Type B pancreatic cell (in vitro differentiated cells): Measurements from ENCODE around the gene RAB38. TPM values are rescaled to one million over a fixed set of nuclear protein-coding genes. Genes with fewer than 3 reads are reported as not detected.
A peak's percentile ranks its signal among the peaks of the same experiment; 100 is the strongest.

Experiments
- DNase-seq: peaks from one replicate; pipeline ENCODE4 v3.0.0; 2021; ENCODE audit warnings: mixed read lengths; ENCODE audit not compliant: unreplicated experiment; ENCODE audit errors: extremely low spot score
- H3K27ac Mint-ChIP-seq: 2 replicates; pipeline ENCODE4 v1.8.0; 2021; ENCODE audit warnings: mild to moderate bottlenecking, mixed read lengths
- H3K27me3 Mint-ChIP-seq: 2 replicates; pipeline ENCODE4 v1.8.0; 2021; ENCODE audit warnings: mixed read lengths
- H3K36me3 Mint-ChIP-seq: 2 replicates; pipeline ENCODE4 v1.8.0; 2021; ENCODE audit warnings: mixed read lengths
- H3K4me1 Mint-ChIP-seq: one replicate; pipeline ENCODE4 v1.8.0; 2021; ENCODE audit warnings: mixed read lengths; ENCODE audit not compliant: unreplicated experiment
- H3K4me3 Mint-ChIP-seq: 2 replicates; pipeline ENCODE4 v1.8.0; 2021; ENCODE audit warnings: mild to moderate bottlenecking, mixed read lengths
- H3K9me3 Mint-ChIP-seq: 2 replicates; pipeline ENCODE4 v1.8.0; 2021; ENCODE audit warnings: mixed read lengths
- CTCF ChIP-seq: fragments of 200-600 bp; sonication (generic); conservative IDR thresholded peaks from 2 replicates; pipeline ENCODE4 v1.5.0; 2021; ENCODE audit warnings: antibody characterized with exemption, mild to moderate bottlenecking
- long read RNA-seq: library from polyadenylated mRNA; unstranded; transcript quantifications from one replicate; pipeline ENCODE4 v2.0.0, GENCODE V29; 2020
- total RNA-seq: library from RNA; stranded (reverse); gene quantifications from 2 replicates; pipeline ENCODE4 v1.2.1, GENCODE V29; 2021; ENCODE audit warnings: low replicate concordance

Gene RAB38
- total RNA-seq, result 10.2 and 16.8 TPM in 2 replicates
- long read RNA-seq, transcript RAB38-201 (3 exons, 1,465 nt), result major isoform, 68 of 80 reads
- long read RNA-seq, partial matches to known transcripts, result 2 of 80 reads
- long read RNA-seq, other reads (novel, unspliced or antisense), result 10 of 80 reads

GRCh38 chr11:88174709-88175568 is at the start of gene RAB38:
Gene RAB38 (minus strand): TSS chr11:88175443. CDS start chr11:88175384, 59 bp downstream.
- Mint-ChIP-seq H3K4me1 (peaks cover 14% of the 10 kb centered on the region), H3K27ac (peak within 1 kb of the TSS; percentile 87)
- no peak for TF ChIP-seq CTCF

GRCh38 chr11:88213406-88213805 is 38.2 kb upstream of the RAB38 start:
- no peak for TF ChIP-seq CTCF
- Mint-ChIP-seq H3K36me3 (no peaks in the 10 kb centered on the region), H3K4me1 (no peaks in the 10 kb centered on the region), H3K4me3 (no peak overlapping the region), H3K9me3 (no peaks in the 10 kb centered on the region), H3K27ac (no peak overlapping the region), H3K27me3 (no peaks in the 10 kb centered on the region)
- no peak for DNase-seq

More at GRCh38 chr11:88174709-88175568, at the start of gene RAB38:
- H3K36me3 Mint-ChIP-seq, result peaks cover 3% of the 10 kb centered on the region
- peaks cover 4% of the 10 kb centered on the region for H3K27me3 Mint-ChIP-seq
- DNase-seq, result peak; percentile 75
- no peaks in the 10 kb centered on the region for H3K9me3 Mint-ChIP-seq
- H3K4me3 Mint-ChIP-seq, result peak within 1 kb of the TSS; percentile 92

GRCh38 chr11:88212300-88212699 is 37.1 kb upstream of the RAB38 start:
- no peak overlapping the region for H3K27ac Mint-ChIP-seq
- DNase-seq, result no peak
- no peaks in the 10 kb centered on the region for H3K27me3 Mint-ChIP-seq
- no peak overlapping the region for H3K4me3 Mint-ChIP-seq
- H3K9me3 Mint-ChIP-seq, result no peaks in the 10 kb centered on the region
- no peaks in the 10 kb centered on the region for H3K36me3 Mint-ChIP-seq
- H3K4me1 Mint-ChIP-seq, result no peaks in the 10 kb centered on the region
- no peak for TF ChIP-seq CTCF

- Mint-ChIP-seq H3K27ac (no peak overlapping the region), H3K9me3 (no peaks in the 10 kb centered on the region), H3K4me3 (no peak overlapping the region), H3K27me3 (no peaks in the 10 kb centered on the region), H3K36me3 (no peaks in the 10 kb centered on the region), H3K4me1 (no peaks in the 10 kb centered on the region)
- no peak for DNase-seq
- no peak for TF ChIP-seq CTCF
Measured at GRCh38 chr11:88208745-88209144, 33.5 kb upstream of the RAB38 start.

GRCh38 chr11:88206751-88207150 is 31.5 kb upstream of the RAB38 start:
- Mint-ChIP-seq H3K27me3 (no peaks in the 10 kb centered on the region), H3K4me3 (no peak overlapping the region), H3K36me3 (no peaks in the 10 kb centered on the region), H3K4me1 (no peaks in the 10 kb centered on the region), H3K27ac (no peak overlapping the region), H3K9me3 (no peaks in the 10 kb centered on the region)
- DNase-seq, result no peak
- no peak for TF ChIP-seq CTCF
